Activated T-cell treated with anti-CD3 and anti-CD28 coated beads, Interleukin-2, amount 50 U/mL, for 24 hours (primary cell): ENCODE data around the gene CASP5.
A peak's percentile ranks its signal among the peaks of the same experiment; 100 is the strongest.
"Not testable (repeated sequence)": the region's sequence is repeated elsewhere in the genome, so short reads cannot be mapped to it uniquely, and the experiment has no call there.

ENCODE experiments used
- DNase-seq: peaks from one replicate; pipeline ENCODE4 v3.0.0-alpha.2; 2020
- H3K27ac Mint-ChIP-seq: 2 replicates; pipeline ENCODE4 v1.8.0; 2020; ENCODE audit warnings: mild to moderate bottlenecking, mixed read lengths
- H3K27me3 Mint-ChIP-seq: 2 replicates; pipeline ENCODE4 v1.8.0; 2020; ENCODE audit warnings: mixed read lengths
- H3K36me3 Mint-ChIP-seq: 2 replicates; pipeline ENCODE4 v1.8.0; 2020; ENCODE audit warnings: low read depth, mixed read lengths
- H3K4me1 Mint-ChIP-seq: 2 replicates; pipeline ENCODE4 v1.8.0; 2020; ENCODE audit warnings: low read depth, mixed read lengths
- H3K4me3 Mint-ChIP-seq: 2 replicates; pipeline ENCODE4 v1.8.0; 2020; ENCODE audit warnings: mild to moderate bottlenecking, moderate library complexity, mixed read lengths
- H3K9me3 Mint-ChIP-seq: 2 replicates; pipeline ENCODE4 v1.8.0; 2020; ENCODE audit warnings: mixed read lengths

CASP5 gene

DNA sequence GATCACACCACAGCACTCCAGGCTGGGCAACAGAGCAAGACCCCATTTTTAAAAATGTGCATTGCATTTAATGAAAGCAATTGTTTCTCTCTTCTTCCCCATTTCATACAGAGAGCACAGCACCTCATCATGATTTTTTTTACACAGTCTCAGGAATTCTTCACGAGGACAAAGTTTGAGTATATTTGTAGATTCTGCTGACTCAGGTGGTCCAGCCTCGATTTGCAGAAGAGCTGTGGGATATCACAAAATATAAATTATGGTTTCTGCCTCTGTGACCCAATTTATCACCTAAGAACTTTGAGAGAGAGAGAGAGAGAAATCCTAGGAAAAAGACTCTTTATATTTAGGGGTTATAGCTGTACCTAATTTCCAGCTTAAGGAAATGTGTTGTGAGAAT lies 19.8 kb downstream of the CASP5 start:
- no peaks in the 10 kb centered on the region for H3K36me3 Mint-ChIP-seq
- no peak for DNase-seq
- no peaks in the 10 kb centered on the region for H3K27me3 Mint-ChIP-seq
- no peaks in the 10 kb centered on the region for H3K9me3 Mint-ChIP-seq
- H3K4me1 Mint-ChIP-seq, result peaks cover 10% of the 10 kb centered on the region
- H3K4me3 Mint-ChIP-seq, result no peak overlapping the region
- H3K27ac Mint-ChIP-seq, result no peak overlapping the region

DNA sequence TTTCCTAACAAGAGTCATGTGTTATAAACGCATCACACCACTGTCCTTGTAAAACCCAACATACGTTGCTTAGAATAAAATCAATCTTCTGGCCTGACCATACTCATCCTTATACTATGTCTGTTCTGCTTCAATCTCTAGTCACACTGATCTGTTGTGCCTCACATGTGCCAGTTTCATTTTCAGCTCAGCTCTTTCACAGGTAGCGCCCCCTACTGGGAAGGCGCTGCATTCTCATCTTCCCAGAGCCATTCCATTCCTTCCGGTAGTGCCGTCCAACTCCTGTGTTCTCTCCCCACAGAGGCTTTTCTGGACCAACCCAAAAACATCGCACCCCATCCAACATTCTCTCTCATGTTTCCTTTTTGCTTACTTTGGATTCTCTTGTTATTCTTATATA lies 22.2 kb downstream of the CASP5 start:
- H3K36me3 Mint-ChIP-seq, result no peaks in the 10 kb centered on the region
- H3K4me3 Mint-ChIP-seq, result no peak overlapping the region
- H3K27me3 Mint-ChIP-seq, result no peaks in the 10 kb centered on the region
- H3K27ac Mint-ChIP-seq, result no peak overlapping the region
- no peaks in the 10 kb centered on the region for H3K9me3 Mint-ChIP-seq
- DNase-seq, result peak; percentile 71
- H3K4me1 Mint-ChIP-seq, result peaks cover 10% of the 10 kb centered on the region

DNA sequence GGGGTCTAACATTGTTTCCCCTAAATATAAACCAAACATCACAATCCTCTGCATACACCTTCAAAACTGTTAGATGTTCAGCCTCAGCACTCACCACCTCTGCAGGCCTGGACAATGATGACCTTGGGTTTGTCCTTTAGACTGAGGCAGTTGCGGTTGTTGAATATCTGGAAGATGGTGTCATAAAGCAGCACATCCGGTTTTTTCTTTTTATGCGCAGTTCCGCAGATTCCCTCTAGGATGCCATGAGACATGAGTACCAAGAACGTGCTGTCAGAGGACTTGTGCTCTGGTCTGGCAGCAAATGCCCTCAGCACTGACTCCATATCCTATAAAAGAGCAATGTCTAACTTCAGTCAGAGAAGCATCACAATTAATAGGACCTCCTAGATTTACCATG lies 22.8 kb downstream of the CASP5 start:
- Mint-ChIP-seq H3K27me3 (no peaks in the 10 kb centered on the region), H3K9me3 (no peaks in the 10 kb centered on the region), H3K36me3 (no peaks in the 10 kb centered on the region), H3K4me1 (peaks cover 10% of the 10 kb centered on the region), H3K27ac (no peak overlapping the region), H3K4me3 (no peak overlapping the region)
- DNase-seq, result no peak

GRCh38 chr11:104999721-105000120 lies 23.2 kb downstream of the CASP5 start:
- no peak for DNase-seq
- no peaks in the 10 kb centered on the region for H3K36me3 Mint-ChIP-seq
- H3K4me1 Mint-ChIP-seq, result peaks cover 10% of the 10 kb centered on the region
- H3K27ac Mint-ChIP-seq, result no peak overlapping the region
- no peaks in the 10 kb centered on the region for H3K9me3 Mint-ChIP-seq
- H3K27me3 Mint-ChIP-seq, result no peaks in the 10 kb centered on the region
- no peak overlapping the region for H3K4me3 Mint-ChIP-seq

DNA sequence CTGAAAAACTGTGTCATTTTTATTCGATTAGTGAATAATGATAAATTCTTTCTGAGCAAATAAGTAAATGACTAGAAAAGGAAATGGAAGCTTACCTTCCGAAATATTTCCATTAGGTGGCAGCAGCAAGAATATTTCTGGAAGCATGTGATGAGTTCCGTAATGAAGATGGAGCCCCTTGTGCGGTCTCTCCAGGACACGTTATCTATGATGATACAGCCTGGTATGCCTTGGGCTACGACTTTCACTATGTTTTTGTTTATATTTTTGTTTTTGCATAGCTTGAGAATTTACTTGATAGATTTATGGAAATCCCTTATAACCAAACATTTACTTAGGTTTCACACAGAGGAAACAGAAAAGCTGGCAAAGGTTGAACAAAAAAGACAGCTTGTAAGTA lies 25.7 kb downstream of the CASP5 start:
- Mint-ChIP-seq H3K9me3 (no peaks in the 10 kb centered on the region), H3K4me3 (no peak overlapping the region), H3K4me1 (peaks cover 10% of the 10 kb centered on the region), H3K27me3 (no peaks in the 10 kb centered on the region), H3K36me3 (no peaks in the 10 kb centered on the region), H3K27ac (no peak overlapping the region)
- DNase-seq, result no peak

- H3K9me3 Mint-ChIP-seq, result no peaks in the 10 kb centered on the region
- peaks cover 2% of the 10 kb centered on the region for H3K4me1 Mint-ChIP-seq
- H3K4me3 Mint-ChIP-seq, result no peak overlapping the region
- no peak overlapping the region for H3K27ac Mint-ChIP-seq
- H3K27me3 Mint-ChIP-seq, result no peaks in the 10 kb centered on the region
- H3K36me3 Mint-ChIP-seq, result no peaks in the 10 kb centered on the region
- no peak for DNase-seq
Measured at GRCh38 chr11:104995001-104995408, 28.0 kb downstream of the CASP5 start.

- Mint-ChIP-seq H3K27ac (no peak overlapping the region), H3K4me3 (no peak overlapping the region), H3K4me1 (no peaks in the 10 kb centered on the region)
Measured at GRCh38 chr11:104992781-104993180, 30.2 kb downstream of the CASP5 start.

DNA sequence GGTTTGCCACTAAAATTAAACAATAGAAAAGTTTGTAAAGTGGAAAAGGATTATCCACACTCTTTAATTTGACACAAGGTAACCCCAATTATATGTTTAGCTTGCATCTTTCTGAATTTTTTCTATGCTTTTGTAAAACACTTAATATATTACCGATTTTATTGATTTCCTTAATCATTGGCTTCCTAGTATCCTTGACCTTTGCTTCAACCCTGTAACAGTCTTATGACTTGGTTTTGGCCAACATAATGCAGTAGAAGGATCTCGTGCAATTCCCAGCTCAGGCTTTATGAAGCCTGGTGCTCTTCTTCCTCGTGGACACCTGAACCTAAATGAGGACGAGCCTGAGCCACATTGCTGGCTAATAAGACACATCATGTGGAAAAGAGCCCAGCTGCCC lies 31.0 kb downstream of the CASP5 start:
- Mint-ChIP-seq H3K4me1 (no peaks in the 10 kb centered on the region), H3K27me3 (no peaks in the 10 kb centered on the region), H3K27ac (no peak overlapping the region), H3K4me3 (no peak overlapping the region), H3K9me3 (peaks cover 6% of the 10 kb centered on the region), H3K36me3 (no peaks in the 10 kb centered on the region)
- DNase-seq, result no peak

More at GRCh38 chr11:104992781-104993180, 30.2 kb downstream of the CASP5 start:
- DNase-seq, result no peak
- Mint-ChIP-seq H3K36me3 (no peaks in the 10 kb centered on the region), H3K9me3 (no peaks in the 10 kb centered on the region), H3K27me3 (no peaks in the 10 kb centered on the region)

GRCh38 chr11:104984808-104985207 lies 38.2 kb downstream of the CASP5 start:
- no peak for DNase-seq
- no peaks in the 10 kb centered on the region for H3K36me3 Mint-ChIP-seq
- peaks cover 6% of the 10 kb centered on the region for H3K9me3 Mint-ChIP-seq
- H3K27me3 Mint-ChIP-seq, result no peaks in the 10 kb centered on the region
- H3K27ac Mint-ChIP-seq, result no peak overlapping the region
- no peaks in the 10 kb centered on the region for H3K4me1 Mint-ChIP-seq
- no peak overlapping the region for H3K4me3 Mint-ChIP-seq

GRCh38 chr11:104979839-104980238 lies 43.1 kb downstream of the CASP5 start:
- H3K4me1 Mint-ChIP-seq, result peaks cover 3% of the 10 kb centered on the region
- peaks cover 3% of the 10 kb centered on the region for H3K9me3 Mint-ChIP-seq
- no peak overlapping the region for H3K4me3 Mint-ChIP-seq
- peaks cover 2% of the 10 kb centered on the region for H3K36me3 Mint-ChIP-seq
- no peak overlapping the region for H3K27ac Mint-ChIP-seq
- no peaks in the 10 kb centered on the region for H3K27me3 Mint-ChIP-seq
- no peak for DNase-seq

DNA sequence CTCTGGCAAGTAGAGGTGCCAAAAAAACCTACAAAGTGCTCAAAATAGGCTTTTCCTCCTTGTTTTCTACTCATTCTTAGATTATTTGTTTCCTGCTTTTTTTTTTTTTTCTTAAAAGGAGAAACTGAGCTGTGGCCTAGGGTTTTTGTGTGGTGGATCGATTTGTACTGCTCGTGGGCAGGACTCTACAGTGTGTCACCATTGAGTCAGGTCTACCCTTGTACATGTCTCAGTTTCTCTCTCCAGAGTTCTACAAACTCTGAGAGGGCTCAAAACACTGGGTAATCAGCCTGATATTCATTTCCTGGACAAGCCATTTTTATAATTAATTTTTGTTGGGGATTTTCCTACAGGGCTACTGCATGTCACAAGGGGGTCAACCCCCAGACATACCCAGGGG lies 49.4 kb downstream of the CASP5 start:
- H3K27me3 Mint-ChIP-seq, result no peaks in the 10 kb centered on the region
- peaks cover 14% of the 10 kb centered on the region for H3K4me1 Mint-ChIP-seq
- peaks cover 29% of the 10 kb centered on the region for H3K9me3 Mint-ChIP-seq
- no peak overlapping the region for H3K27ac Mint-ChIP-seq
- peaks cover 10% of the 10 kb centered on the region for H3K36me3 Mint-ChIP-seq
- H3K4me3 Mint-ChIP-seq, result no peak overlapping the region
- DNase-seq, result no peak

DNA sequence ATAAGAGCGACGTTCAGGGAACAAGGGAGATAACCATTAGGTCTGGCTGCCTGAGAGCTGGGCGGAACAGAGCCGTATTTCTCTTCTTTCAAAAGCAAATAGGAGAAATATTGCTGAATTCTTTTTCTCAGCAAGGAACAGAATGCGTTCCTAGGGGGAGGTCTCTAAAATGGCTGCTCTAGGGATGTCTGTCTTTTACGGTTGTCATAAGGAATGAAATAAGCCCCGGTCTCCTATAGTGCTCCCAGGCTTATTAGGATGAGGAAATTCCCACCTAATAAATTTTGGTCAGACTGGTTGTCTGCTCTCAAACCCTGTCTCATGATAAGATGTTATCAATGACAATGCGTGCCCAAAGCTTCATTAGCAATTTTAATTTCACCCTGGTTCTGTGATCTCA lies 50.0 kb downstream of the CASP5 start:
- not testable (repeated sequence) for H3K27ac Mint-ChIP-seq, DNase-seq, H3K27me3 Mint-ChIP-seq, H3K4me3 Mint-ChIP-seq
- H3K4me1 Mint-ChIP-seq, result peaks cover 20% of the 10 kb centered on the region
- H3K36me3 Mint-ChIP-seq, result peaks cover 15% of the 10 kb centered on the region
- H3K9me3 Mint-ChIP-seq, result peaks cover 29% of the 10 kb centered on the region

- Mint-ChIP-seq H3K4me1 (peaks cover 38% of the 10 kb centered on the region), H3K4me3 (no peak overlapping the region), H3K27me3 (no peaks in the 10 kb centered on the region), H3K36me3 (peaks cover 29% of the 10 kb centered on the region), H3K9me3 (peaks cover 29% of the 10 kb centered on the region), H3K27ac (no peak overlapping the region)
- no peak for DNase-seq
Measured at GRCh38 chr11:104970756-104971155, 52.2 kb downstream of the CASP5 start.

DNA sequence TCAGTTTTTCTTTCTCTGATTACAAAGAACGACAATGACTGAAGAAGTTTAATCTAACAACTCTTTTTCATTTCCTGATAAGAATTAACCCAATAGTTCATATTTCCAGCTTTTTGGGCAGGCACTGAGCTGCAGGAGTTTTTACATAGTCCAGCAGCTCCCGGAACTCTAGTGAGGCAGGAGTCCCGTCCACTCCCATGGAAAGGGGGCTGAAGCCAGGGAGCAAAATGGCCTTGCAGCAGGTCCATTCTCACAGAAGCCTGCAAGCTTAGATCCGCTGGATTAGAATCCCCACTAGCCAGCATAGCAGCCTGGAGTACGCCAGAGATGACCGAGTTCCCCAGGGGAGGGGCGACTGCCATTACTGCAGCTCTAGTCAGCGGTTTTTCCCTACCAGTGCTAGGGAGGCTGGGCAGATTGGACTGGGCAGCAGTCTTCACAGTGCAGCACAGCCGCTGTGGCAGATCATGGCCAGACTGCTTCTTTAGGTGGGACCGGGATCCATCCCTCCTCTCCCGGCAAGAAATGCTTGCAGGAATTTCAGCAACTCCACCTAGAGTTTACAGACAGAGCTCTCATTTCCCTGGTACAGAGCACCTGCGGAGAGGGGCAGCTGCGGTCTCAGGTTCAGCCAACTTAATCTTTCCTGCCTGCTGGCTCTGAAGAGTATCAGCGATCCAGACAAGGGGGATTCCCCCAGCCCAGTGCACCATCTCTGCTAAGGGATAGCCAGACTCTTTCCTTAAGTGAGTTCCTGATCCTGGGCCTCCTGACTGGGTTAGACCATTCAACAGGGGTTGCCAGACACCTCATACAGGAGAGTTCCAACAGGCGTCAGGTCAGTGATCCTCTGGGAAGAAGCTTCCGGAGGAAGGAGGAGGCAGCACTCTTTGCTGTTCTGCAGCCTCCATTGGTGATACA lies 53.9 kb downstream of the CASP5 start:
- Mint-ChIP-seq H3K9me3 (peaks cover 23% of the 10 kb centered on the region), H3K27me3 (no peaks in the 10 kb centered on the region), H3K27ac (peak overlapping the region; percentile 95), H3K4me3 (peak overlapping the region; percentile 88), H3K4me1 (peaks cover 47% of the 10 kb centered on the region), H3K36me3 (peaks cover 39% of the 10 kb centered on the region)
- peak; percentile 38 for DNase-seq

- peak within 1 kb of the TSS; percentile 95 for H3K27ac Mint-ChIP-seq
- H3K36me3 Mint-ChIP-seq, result peaks cover 44% of the 10 kb centered on the region
- H3K9me3 Mint-ChIP-seq, result peaks cover 19% of the 10 kb centered on the region
- H3K4me1 Mint-ChIP-seq, result peaks cover 51% of the 10 kb centered on the region
- no peak for DNase-seq
- H3K4me3 Mint-ChIP-seq, result peak within 1 kb of the TSS; percentile 88
- no peaks in the 10 kb centered on the region for H3K27me3 Mint-ChIP-seq
Measured at GRCh38 chr11:104968355-104968855, 54.6 kb downstream of the CASP5 start, which contains the start of gene CASP4. TSS of gene CASP4 (minus strand) at chr11:104968574. CDS start at chr11:104968525, 49 bp downstream.
